Measurements from ENCODE around the gene DCAF4L1. TPM values are rescaled to one million over a fixed set of nuclear protein-coding genes. Genes with fewer than 3 reads are reported as not detected.

DCAF4L1 gene
- polyA plus RNA-seq, 1 donor from 2014 or later: 0.31 TPM

- Histone ChIP-seq H3K36me3 (ENCODE audit: insufficient read depth, low read length) (no peaks in the 10 kb centered on the region), H3K4me2 (ENCODE audit: low read length) (no peak overlapping the region), H4K20me1 (ENCODE audit: insufficient read depth) (no peaks in the 10 kb centered on the region), H3K79me2 (replicated peaks; ENCODE audit: insufficient read depth, low read length) (peaks cover 53% of the 10 kb centered on the region), H2AFZ (ENCODE audit: low read depth, low read length) (no peak overlapping the region), H3K9me3 (ENCODE audit: low read length) (no peaks in the 10 kb centered on the region), H3F3A (ENCODE audit: insufficient read depth, low read length, poor library complexity, severe bottlenecking) (no peaks in the 10 kb centered on the region), H3K27ac (ENCODE audit: low read length) (no peak overlapping the region), H3K27me3 (ENCODE audit: insufficient read depth, low read depth, low read length) (no peaks in the 10 kb centered on the region), H3K9ac (ENCODE audit: low read length) (no peak overlapping the region), H3K4me3 (ENCODE audit: low read length) (no peak overlapping the region), H3K9me2 (ENCODE audit: insufficient read depth, low read length) (no peaks in the 10 kb centered on the region)
- TF ChIP-seq MXI1 (conservative IDR thresholded peaks at IDR 0.05; ENCODE audit: poor library complexity, severe bottlenecking): no peak
- no peak for TF ChIP-seq RAD21 (conservative IDR thresholded peaks at IDR 0.05)
- TF ChIP-seq POLR2AphosphoS5 (IDR thresholded peaks at IDR 0.05): no peak
- TF ChIP-seq SMC3 (conservative IDR thresholded peaks at IDR 0.05; ENCODE audit: poor library complexity): no peak
- TF ChIP-seq, protein P1, sequence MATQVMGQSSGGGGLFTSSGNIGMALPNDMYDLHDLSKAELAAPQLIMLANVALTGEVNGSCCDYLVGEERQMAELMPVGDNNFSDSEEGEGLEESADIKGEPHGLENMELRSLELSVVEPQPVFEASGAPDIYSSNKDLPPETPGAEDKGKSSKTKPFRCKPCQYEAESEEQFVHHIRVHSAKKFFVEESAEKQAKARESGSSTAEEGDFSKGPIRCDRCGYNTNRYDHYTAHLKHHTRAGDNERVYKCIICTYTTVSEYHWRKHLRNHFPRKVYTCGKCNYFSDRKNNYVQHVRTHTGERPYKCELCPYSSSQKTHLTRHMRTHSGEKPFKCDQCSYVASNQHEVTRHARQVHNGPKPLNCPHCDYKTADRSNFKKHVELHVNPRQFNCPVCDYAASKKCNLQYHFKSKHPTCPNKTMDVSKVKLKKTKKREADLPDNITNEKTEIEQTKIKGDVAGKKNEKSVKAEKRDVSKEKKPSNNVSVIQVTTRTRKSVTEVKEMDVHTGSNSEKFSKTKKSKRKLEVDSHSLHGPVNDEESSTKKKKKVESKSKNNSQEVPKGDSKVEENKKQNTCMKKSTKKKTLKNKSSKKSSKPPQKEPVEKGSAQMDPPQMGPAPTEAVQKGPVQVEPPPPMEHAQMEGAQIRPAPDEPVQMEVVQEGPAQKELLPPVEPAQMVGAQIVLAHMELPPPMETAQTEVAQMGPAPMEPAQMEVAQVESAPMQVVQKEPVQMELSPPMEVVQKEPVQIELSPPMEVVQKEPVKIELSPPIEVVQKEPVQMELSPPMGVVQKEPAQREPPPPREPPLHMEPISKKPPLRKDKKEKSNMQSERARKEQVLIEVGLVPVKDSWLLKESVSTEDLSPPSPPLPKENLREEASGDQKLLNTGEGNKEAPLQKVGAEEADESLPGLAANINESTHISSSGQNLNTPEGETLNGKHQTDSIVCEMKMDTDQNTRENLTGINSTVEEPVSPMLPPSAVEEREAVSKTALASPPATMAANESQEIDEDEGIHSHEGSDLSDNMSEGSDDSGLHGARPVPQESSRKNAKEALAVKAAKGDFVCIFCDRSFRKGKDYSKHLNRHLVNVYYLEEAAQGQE (IDR thresholded peaks at IDR 0.05; ENCODE audit: borderline replicate concordance): no peak
- no peak for TF ChIP-seq EP300 (conservative IDR thresholded peaks at IDR 0.05; ENCODE audit: poor library complexity, severe bottlenecking)
- no peak for TF ChIP-seq EZH2 (IDR thresholded peaks at IDR 0.05; ENCODE audit: borderline replicate concordance, insufficient read depth, low read length, poor library complexity, severe bottlenecking)
- TF ChIP-seq CTCF (IDR thresholded peaks at IDR 0.05; ENCODE audit: poor library complexity, severe bottlenecking): no peak
- no peak for TF ChIP-seq TAF1 (IDR thresholded peaks at IDR 0.05; ENCODE audit: low read depth)
These were observed 13.0 kb downstream of the DCAF4L1 start for GRCh38 chr4:41994461-41994985.

GRCh38 chr4:41998019-41998418, 16.5 kb downstream of the DCAF4L1 start:
- Histone ChIP-seq H3K9ac (ENCODE audit: low read length) (no peak overlapping the region), H3K4me2 (ENCODE audit: low read length) (no peak overlapping the region), H3F3A (ENCODE audit: insufficient read depth, low read length, poor library complexity, severe bottlenecking) (no peaks in the 10 kb centered on the region), H3K9me2 (ENCODE audit: insufficient read depth, low read length) (no peaks in the 10 kb centered on the region), H3K79me2 (replicated peaks; ENCODE audit: insufficient read depth, low read length) (peaks cover 29% of the 10 kb centered on the region), H3K27ac (ENCODE audit: low read length) (no peak overlapping the region), H4K20me1 (ENCODE audit: insufficient read depth) (no peaks in the 10 kb centered on the region), H3K27me3 (ENCODE audit: insufficient read depth, low read depth, low read length) (no peaks in the 10 kb centered on the region), H3K36me3 (ENCODE audit: insufficient read depth, low read length) (no peaks in the 10 kb centered on the region), H2AFZ (ENCODE audit: low read depth, low read length) (no peak overlapping the region), H3K4me3 (ENCODE audit: low read length) (no peak overlapping the region), H3K9me3 (ENCODE audit: low read length) (no peaks in the 10 kb centered on the region)
- TF ChIP-seq CTCF (IDR thresholded peaks at IDR 0.05; ENCODE audit: poor library complexity, severe bottlenecking): no peak
- no peak for TF ChIP-seq RAD21 (conservative IDR thresholded peaks at IDR 0.05)
- no peak for TF ChIP-seq MXI1 (conservative IDR thresholded peaks at IDR 0.05; ENCODE audit: poor library complexity, severe bottlenecking)

All from neural cell (in vitro differentiated cells).